ENCODE data around the gene SHC3. TPM values are rescaled to one million over a fixed set of nuclear protein-coding genes. Genes with fewer than 3 reads are reported as not detected.

SHC3 gene
- total RNA-seq, 1 donor from 2014 or later = 0.21 TPM

- Mint-ChIP-seq H3K27me3 (ENCODE audit: unreplicated experiment) (peaks cover 2% of the 10 kb centered on the region), H3K36me3 (ENCODE audit: unreplicated experiment) (no peaks in the 10 kb centered on the region), H3K4me1 (ENCODE audit: unreplicated experiment) (peaks cover 2% of the 10 kb centered on the region), H3K27ac (ENCODE audit: unreplicated experiment) (no peak overlapping the region), H3K4me3 (ENCODE audit: unreplicated experiment) (no peak overlapping the region), H3K9me3 (ENCODE audit: unreplicated experiment) (no peaks in the 10 kb centered on the region)
- no peak for DNase-seq (ENCODE audit: extremely low spot score, unreplicated experiment)
- no peak for TF ChIP-seq CTCF (IDR thresholded peaks at IDR 0.05)
Measured at GRCh38 chr9:89010526-89011111, 168.0 kb downstream of the SHC3 start.

GRCh38 chr9:89010056-89010455 is 168.6 kb downstream of the SHC3 start:
- Mint-ChIP-seq H3K9me3 (ENCODE audit: unreplicated experiment) (no peaks in the 10 kb centered on the region), H3K4me3 (ENCODE audit: unreplicated experiment) (no peak overlapping the region), H3K4me1 (ENCODE audit: unreplicated experiment) (no peaks in the 10 kb centered on the region), H3K36me3 (ENCODE audit: unreplicated experiment) (no peaks in the 10 kb centered on the region), H3K27ac (ENCODE audit: unreplicated experiment) (no peak overlapping the region), H3K27me3 (ENCODE audit: unreplicated experiment) (no peaks in the 10 kb centered on the region)
- no peak for TF ChIP-seq CTCF (IDR thresholded peaks at IDR 0.05)
- DNase-seq (ENCODE audit: extremely low spot score, unreplicated experiment) = no peak

DNA sequence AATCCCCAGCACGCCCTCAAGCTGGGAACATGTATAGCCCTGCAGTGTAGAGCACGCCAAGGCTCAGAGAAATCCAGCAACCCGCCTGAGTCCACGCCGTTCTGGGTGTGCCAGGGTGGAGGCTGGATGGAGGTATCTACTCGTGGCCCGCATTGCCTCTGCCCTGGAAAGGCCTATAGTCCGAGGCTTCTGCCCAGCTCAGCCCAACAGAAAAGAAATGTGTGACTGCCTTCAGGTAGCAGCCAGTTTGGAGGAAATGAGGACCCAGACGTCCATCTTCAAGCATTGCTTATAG is 169.1 kb downstream of the SHC3 start:
- no peaks in the 10 kb centered on the region for H3K36me3 Mint-ChIP-seq (ENCODE audit: unreplicated experiment)
- DNase-seq (ENCODE audit: extremely low spot score, unreplicated experiment) = no peak
- H3K4me3 Mint-ChIP-seq (ENCODE audit: unreplicated experiment) = no peak overlapping the region
- no peaks in the 10 kb centered on the region for H3K9me3 Mint-ChIP-seq (ENCODE audit: unreplicated experiment)
- no peak overlapping the region for H3K27ac Mint-ChIP-seq (ENCODE audit: unreplicated experiment)
- H3K4me1 Mint-ChIP-seq (ENCODE audit: unreplicated experiment) = no peaks in the 10 kb centered on the region
- no peak for TF ChIP-seq CTCF (IDR thresholded peaks at IDR 0.05)
- no peaks in the 10 kb centered on the region for H3K27me3 Mint-ChIP-seq (ENCODE audit: unreplicated experiment)

GRCh38 chr9:89008744-89009545 is 169.7 kb downstream of the SHC3 start:
- DNase-seq (ENCODE audit: extremely low spot score, unreplicated experiment) = no peak
- Mint-ChIP-seq H3K9me3 (ENCODE audit: unreplicated experiment) (no peaks in the 10 kb centered on the region), H3K4me3 (ENCODE audit: unreplicated experiment) (no peak overlapping the region), H3K27ac (ENCODE audit: unreplicated experiment) (no peak overlapping the region), H3K27me3 (ENCODE audit: unreplicated experiment) (no peaks in the 10 kb centered on the region), H3K4me1 (ENCODE audit: unreplicated experiment) (no peaks in the 10 kb centered on the region), H3K36me3 (ENCODE audit: unreplicated experiment) (no peaks in the 10 kb centered on the region)
- TF ChIP-seq CTCF (IDR thresholded peaks at IDR 0.05) = no peak

DNA sequence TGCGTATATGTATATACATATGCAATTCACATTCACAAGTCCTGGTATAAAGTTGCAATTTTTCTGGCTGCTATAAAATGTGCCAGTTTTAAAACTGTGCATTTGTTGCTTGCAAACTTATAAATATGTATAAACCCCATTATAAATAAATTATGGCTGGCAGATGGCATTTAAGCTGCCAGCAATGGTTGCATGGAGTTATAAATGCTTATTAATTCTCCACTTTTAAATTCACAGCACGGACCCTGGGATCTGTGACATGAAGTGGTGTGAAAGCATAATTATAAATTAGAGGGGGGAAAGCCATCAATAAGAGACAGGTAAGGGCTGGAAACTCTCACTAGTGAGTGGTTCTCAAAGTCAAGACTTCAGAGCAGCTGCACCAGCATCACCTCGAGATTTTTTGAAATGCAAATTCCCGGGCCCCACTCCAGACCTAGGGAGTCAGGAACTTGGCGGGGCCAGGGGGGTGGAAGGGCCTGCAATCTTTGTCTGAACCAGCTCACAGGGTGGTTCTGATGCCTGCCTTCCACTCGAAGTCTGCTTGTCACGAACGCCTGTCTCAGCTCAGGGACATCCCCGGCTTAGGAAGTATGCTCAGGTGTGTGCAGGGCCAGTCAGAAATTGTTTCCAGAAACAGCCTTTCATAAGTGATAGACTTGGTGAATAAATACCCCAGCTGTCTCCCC is 170.4 kb downstream of the SHC3 start:
- Mint-ChIP-seq H3K36me3 (ENCODE audit: unreplicated experiment) (no peaks in the 10 kb centered on the region), H3K27ac (ENCODE audit: unreplicated experiment) (no peak overlapping the region), H3K27me3 (ENCODE audit: unreplicated experiment) (no peaks in the 10 kb centered on the region), H3K4me3 (ENCODE audit: unreplicated experiment) (no peak overlapping the region), H3K4me1 (ENCODE audit: unreplicated experiment) (no peaks in the 10 kb centered on the region), H3K9me3 (ENCODE audit: unreplicated experiment) (no peaks in the 10 kb centered on the region)
- DNase-seq (ENCODE audit: extremely low spot score, unreplicated experiment) = no peak
- no peak for TF ChIP-seq CTCF (IDR thresholded peaks at IDR 0.05)

All from osteocyte (in vitro differentiated cells).